ENCODE measurements around the gene SNCA. TPM values are rescaled to one million over a fixed set of nuclear protein-coding genes. Genes with fewer than 3 reads are reported as not detected.

Gene SNCA
- polyA plus RNA-seq, 4 donors, result 0.89 to 12.7 (median 3.1) TPM

DNA sequence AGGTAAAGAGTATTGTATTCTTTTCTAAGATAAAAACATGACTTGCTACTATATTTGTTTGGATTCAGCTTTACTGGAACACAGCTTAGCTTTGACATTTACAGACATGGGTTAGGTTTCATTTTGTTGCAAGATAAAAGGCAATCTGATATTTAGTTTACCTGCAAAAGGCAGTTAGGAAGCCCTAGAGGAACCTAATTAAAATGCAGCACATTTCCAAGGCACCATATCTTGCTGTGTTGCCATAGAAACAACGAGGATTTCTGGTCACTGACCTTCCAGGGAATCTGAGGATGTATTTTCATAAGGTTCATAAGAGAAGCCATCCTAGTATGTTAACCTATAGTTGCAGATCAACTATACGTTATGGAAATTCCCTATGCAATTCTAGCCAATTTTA lies 116.0 kb downstream of the SNCA start:
- Histone ChIP-seq H3K4me1 (ENCODE audit: control insufficient read depth in 3 of 3, insufficient read depth in 2 of 3, low read depth in 1 of 3, low read length in 2 of 3) (no peaks in the 10 kb centered on the region), H3K9me3 (ENCODE audit: control insufficient read depth in 2 of 2, insufficient read depth in 1 of 2, low read depth in 1 of 2, low read length in 1 of 2) (no peaks in the 10 kb centered on the region), H3K4me3 (ENCODE audit: low read depth in 1 of 3, low read length in 3 of 3) (no peak overlapping the region), H3K27me3 (ENCODE audit: control insufficient read depth in 3 of 3, insufficient read depth in 3 of 3, low read length in 3 of 3) (no peaks in the 10 kb centered on the region), H3K36me3 (ENCODE audit: control insufficient read depth in 3 of 3, insufficient read depth in 2 of 3, low read depth in 1 of 3, low read length in 3 of 3) (no peaks in the 10 kb centered on the region), H3K27ac (ENCODE audit: low read depth in 1 of 3, low read length in 2 of 3) (no peak overlapping the region)
- WGBS, 3 donors, result 55 to 70% (median 60%) methylated on average over 2 of the region's 2 CpGs
- DNase-seq (no peak), FAIRE-seq (no peak)

DNA sequence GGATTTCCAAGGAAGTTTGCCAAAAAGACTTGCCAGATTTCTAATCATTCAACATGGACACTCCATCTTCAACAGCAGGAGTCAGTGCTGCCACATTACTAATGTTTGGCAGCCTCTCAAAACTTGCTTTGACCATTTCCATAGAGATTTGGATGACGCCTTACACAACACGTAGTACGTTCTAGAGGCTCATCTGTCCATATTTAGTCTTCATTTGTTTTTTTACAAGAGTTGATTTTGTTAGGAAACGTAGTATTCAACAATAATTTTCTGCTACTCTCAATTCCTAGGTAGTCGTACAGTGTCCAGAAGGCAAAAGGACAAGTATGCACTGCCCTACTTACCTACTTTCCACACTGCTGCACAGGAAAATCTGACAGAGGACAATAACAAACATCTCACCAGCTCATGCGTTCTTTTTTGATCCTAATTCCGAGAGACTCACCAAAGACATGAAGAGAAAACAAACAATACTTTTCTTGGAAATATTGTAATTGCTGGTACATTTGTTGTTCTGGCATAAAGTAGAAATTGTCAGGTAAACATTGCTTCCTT lies 117.3 kb downstream of the SNCA start:
- H3K4me3 ChIP-seq (ENCODE audit: low read depth in 1 of 3, low read length in 3 of 3), result no peak overlapping the region
- no peak for FAIRE-seq
- H3K27me3 ChIP-seq (ENCODE audit: control insufficient read depth in 3 of 3, insufficient read depth in 3 of 3, low read length in 3 of 3), result no peaks in the 10 kb centered on the region
- no peaks in the 10 kb centered on the region for H3K9me3 ChIP-seq (ENCODE audit: control insufficient read depth in 2 of 2, insufficient read depth in 1 of 2, low read depth in 1 of 2, low read length in 1 of 2)
- WGBS, 3 donors, result 86 to 94% (median 92%) methylated on average over 7 of the region's 7 CpGs
- H3K36me3 ChIP-seq (ENCODE audit: control insufficient read depth in 3 of 3, insufficient read depth in 2 of 3, low read depth in 1 of 3, low read length in 3 of 3), result no peaks in the 10 kb centered on the region
- DNase-seq, result no peak
- H3K4me1 ChIP-seq (ENCODE audit: control insufficient read depth in 3 of 3, insufficient read depth in 2 of 3, low read depth in 1 of 3, low read length in 2 of 3), result no peaks in the 10 kb centered on the region
- H3K27ac ChIP-seq (ENCODE audit: low read depth in 1 of 3, low read length in 2 of 3), result no peak overlapping the region

DNA sequence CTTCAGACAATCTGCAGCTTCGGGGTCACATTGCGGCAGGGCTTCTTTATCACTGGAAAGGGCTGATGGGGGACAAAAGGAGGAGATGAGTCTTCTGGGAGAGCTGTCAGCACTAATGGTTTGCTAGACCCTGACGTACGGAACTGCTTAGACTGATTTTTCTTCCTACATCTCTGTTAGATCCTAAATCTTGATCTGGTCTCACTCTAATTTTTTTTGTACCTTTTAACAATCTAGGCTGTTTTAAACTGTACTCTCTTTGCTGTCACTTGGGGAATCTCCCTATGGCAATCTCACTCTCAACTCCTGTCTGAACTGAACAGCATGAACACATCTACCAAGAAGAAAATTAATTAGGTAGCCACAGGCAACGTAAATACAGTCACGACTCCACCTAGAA lies 120.1 kb downstream of the SNCA start:
- 83 to 85% (median 83%) methylated on average over 6 of the region's 6 CpGs for WGBS, 3 donors
- no peak for FAIRE-seq
- H3K27me3 ChIP-seq (ENCODE audit: control insufficient read depth in 3 of 3, insufficient read depth in 3 of 3, low read length in 3 of 3), result no peaks in the 10 kb centered on the region

DNA sequence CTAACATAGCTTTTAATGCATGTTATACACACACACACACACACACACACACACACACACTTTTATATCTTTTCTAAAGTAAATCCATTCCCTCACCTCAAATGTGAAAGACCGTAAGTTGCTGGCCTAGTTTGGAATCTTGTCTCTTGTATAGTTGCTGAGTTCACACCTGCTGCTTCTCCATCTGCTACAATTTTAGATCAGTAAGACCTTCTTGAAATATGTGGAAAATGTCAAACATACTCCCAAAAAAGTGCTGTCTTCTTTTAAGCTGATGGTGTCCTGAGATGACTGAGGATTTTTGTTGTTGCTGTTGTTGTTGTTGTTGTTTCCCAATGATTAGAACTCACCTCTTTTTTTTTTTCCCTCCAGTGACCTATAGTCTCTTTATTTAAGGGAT lies 121.3 kb downstream of the SNCA start:
- Histone ChIP-seq H3K4me1 (ENCODE audit: control insufficient read depth in 3 of 3, insufficient read depth in 2 of 3, low read depth in 1 of 3, low read length in 2 of 3) (no peaks in the 10 kb centered on the region), H3K27me3 (ENCODE audit: control insufficient read depth in 3 of 3, insufficient read depth in 3 of 3, low read length in 3 of 3) (no peaks in the 10 kb centered on the region), H3K36me3 (ENCODE audit: control insufficient read depth in 3 of 3, insufficient read depth in 2 of 3, low read depth in 1 of 3, low read length in 3 of 3) (no peaks in the 10 kb centered on the region), H3K4me3 (ENCODE audit: low read depth in 1 of 3, low read length in 3 of 3) (no peak overlapping the region), H3K27ac (ENCODE audit: low read depth in 1 of 3, low read length in 2 of 3) (no peak overlapping the region), H3K9me3 (ENCODE audit: control insufficient read depth in 2 of 2, insufficient read depth in 1 of 2, low read depth in 1 of 2, low read length in 1 of 2) (no peaks in the 10 kb centered on the region)
- FAIRE-seq (no peak), DNase-seq (no peak)
- 94 to 97% (median 94%) methylated on average over 1 of the region's 1 CpG for WGBS, 3 donors

More for the DNA sequence above, 120.1 kb downstream of the SNCA start:
- H3K36me3 ChIP-seq (ENCODE audit: control insufficient read depth in 3 of 3, insufficient read depth in 2 of 3, low read depth in 1 of 3, low read length in 3 of 3), result no peaks in the 10 kb centered on the region
- H3K9me3 ChIP-seq (ENCODE audit: control insufficient read depth in 2 of 2, insufficient read depth in 1 of 2, low read depth in 1 of 2, low read length in 1 of 2), result no peaks in the 10 kb centered on the region
- H3K4me1 ChIP-seq (ENCODE audit: control insufficient read depth in 3 of 3, insufficient read depth in 2 of 3, low read depth in 1 of 3, low read length in 2 of 3), result no peaks in the 10 kb centered on the region
- no peak for DNase-seq
- no peak overlapping the region for H3K4me3 ChIP-seq (ENCODE audit: low read depth in 1 of 3, low read length in 3 of 3)
- no peak overlapping the region for H3K27ac ChIP-seq (ENCODE audit: low read depth in 1 of 3, low read length in 2 of 3)

DNA sequence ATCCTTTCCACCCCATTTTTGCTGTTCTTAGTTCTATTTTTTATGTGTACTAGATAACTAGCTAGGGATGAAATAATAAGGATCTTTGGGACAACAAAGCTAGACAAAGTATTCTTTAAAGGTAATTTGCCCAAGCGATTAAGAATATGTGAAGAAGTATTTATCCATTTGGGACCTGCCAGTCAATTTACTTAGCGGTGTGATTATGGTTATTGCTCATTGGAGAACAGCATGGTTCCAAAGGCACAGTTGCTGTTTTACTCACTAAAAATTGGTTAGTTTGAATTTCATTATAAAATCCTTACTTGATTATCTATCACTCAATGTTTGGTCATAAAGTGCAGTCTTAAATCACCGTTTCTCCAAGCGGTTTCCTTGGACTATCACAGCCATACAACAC lies 124.1 kb downstream of the SNCA start:
- Histone ChIP-seq H3K36me3 (ENCODE audit: control insufficient read depth in 3 of 3, insufficient read depth in 2 of 3, low read depth in 1 of 3, low read length in 3 of 3) (no peaks in the 10 kb centered on the region), H3K27ac (ENCODE audit: low read depth in 1 of 3, low read length in 2 of 3) (no peak overlapping the region), H3K4me1 (ENCODE audit: control insufficient read depth in 3 of 3, insufficient read depth in 2 of 3, low read depth in 1 of 3, low read length in 2 of 3) (peaks cover 0 to 5% (median 0%) of the 10 kb centered on the region in 3 donors), H3K27me3 (ENCODE audit: control insufficient read depth in 3 of 3, insufficient read depth in 3 of 3, low read length in 3 of 3) (no peaks in the 10 kb centered on the region), H3K9me3 (ENCODE audit: control insufficient read depth in 2 of 2, insufficient read depth in 1 of 2, low read depth in 1 of 2, low read length in 1 of 2) (no peaks in the 10 kb centered on the region), H3K4me3 (ENCODE audit: low read depth in 1 of 3, low read length in 3 of 3) (no peak overlapping the region)
- WGBS, 3 donors, result 93% methylated on average over 4 of the region's 4 CpGs
- no peak for DNase-seq
- FAIRE-seq, result no peak

DNA sequence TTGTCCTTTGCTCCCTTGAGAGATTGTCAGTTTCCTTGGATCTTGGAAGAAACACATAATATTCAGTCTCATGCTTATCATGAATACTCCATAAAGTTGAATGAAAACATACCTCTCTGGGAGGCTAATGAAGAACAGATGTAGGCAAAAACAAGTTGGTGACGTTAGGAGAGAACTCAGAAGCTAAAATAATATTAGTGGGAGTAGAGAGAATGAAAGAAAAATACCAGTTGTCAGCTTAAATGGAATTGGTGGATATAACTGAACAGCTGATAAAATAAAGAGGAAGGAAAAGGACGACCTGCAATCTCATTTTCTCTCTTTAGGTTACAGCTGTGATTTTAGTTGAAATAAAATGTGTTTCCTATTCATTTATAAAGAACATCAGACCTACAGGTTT lies 124.8 kb downstream of the SNCA start:
- Histone ChIP-seq H3K36me3 (ENCODE audit: control insufficient read depth in 3 of 3, insufficient read depth in 2 of 3, low read depth in 1 of 3, low read length in 3 of 3) (no peaks in the 10 kb centered on the region), H3K27me3 (ENCODE audit: control insufficient read depth in 3 of 3, insufficient read depth in 3 of 3, low read length in 3 of 3) (no peaks in the 10 kb centered on the region), H3K4me1 (ENCODE audit: control insufficient read depth in 3 of 3, insufficient read depth in 2 of 3, low read depth in 1 of 3, low read length in 2 of 3) (peaks cover 0 to 5% (median 0%) of the 10 kb centered on the region in 3 donors), H3K27ac (ENCODE audit: low read depth in 1 of 3, low read length in 2 of 3) (no peak overlapping the region), H3K9me3 (ENCODE audit: control insufficient read depth in 2 of 2, insufficient read depth in 1 of 2, low read depth in 1 of 2, low read length in 1 of 2) (no peaks in the 10 kb centered on the region), H3K4me3 (ENCODE audit: low read depth in 1 of 3, low read length in 3 of 3) (no peak overlapping the region)
- FAIRE-seq (no peak), DNase-seq (no peak)
- 32 to 46% (median 37%) methylated on average over 2 of the region's 2 CpGs for WGBS, 3 donors

DNA sequence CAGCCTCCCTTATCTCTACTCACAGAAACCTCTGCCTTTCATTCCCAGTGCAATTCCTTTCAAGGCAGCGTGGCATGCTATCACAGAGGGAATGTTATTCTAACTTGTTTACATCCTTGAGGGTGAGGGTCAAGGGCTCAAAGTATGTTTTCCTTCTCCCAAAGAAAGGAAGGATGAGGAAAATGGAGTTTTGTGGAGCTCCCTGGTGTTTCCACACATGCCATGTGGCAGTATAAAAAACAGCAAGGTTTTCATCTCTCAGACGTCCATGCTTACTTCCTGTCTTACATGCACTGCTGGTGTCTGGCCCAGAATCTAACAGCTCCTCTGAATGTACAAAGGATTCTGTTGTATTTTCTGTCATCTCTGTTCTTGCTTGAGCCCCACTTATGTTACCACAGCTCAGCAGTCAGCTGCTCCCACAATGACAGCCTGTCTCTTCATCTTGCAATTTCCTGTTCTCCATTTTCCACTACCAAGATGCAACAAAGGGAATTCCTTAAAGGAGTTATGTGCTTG lies 128.0 kb downstream of the SNCA start:
- H3K4me1 ChIP-seq (ENCODE audit: control insufficient read depth in 3 of 3, insufficient read depth in 2 of 3, low read depth in 1 of 3, low read length in 2 of 3), result peaks cover 0 to 5% (median 0%) of the 10 kb centered on the region in 3 donors
- H3K36me3 ChIP-seq (ENCODE audit: control insufficient read depth in 3 of 3, insufficient read depth in 2 of 3, low read depth in 1 of 3, low read length in 3 of 3), result no peaks in the 10 kb centered on the region
- peak in 1 of 2 donors; percentile 24 for DNase-seq
- no peaks in the 10 kb centered on the region for H3K9me3 ChIP-seq (ENCODE audit: control insufficient read depth in 2 of 2, insufficient read depth in 1 of 2, low read depth in 1 of 2, low read length in 1 of 2)
- H3K27ac ChIP-seq (ENCODE audit: low read depth in 1 of 3, low read length in 2 of 3), result no peak overlapping the region
- FAIRE-seq, result no peak
- H3K4me3 ChIP-seq (ENCODE audit: low read depth in 1 of 3, low read length in 3 of 3), result no peak overlapping the region
- H3K27me3 ChIP-seq (ENCODE audit: control insufficient read depth in 3 of 3, insufficient read depth in 3 of 3, low read length in 3 of 3), result no peaks in the 10 kb centered on the region
- 18 to 33% (median 19%) methylated on average over 2 of the region's 2 CpGs for WGBS, 3 donors

DNA sequence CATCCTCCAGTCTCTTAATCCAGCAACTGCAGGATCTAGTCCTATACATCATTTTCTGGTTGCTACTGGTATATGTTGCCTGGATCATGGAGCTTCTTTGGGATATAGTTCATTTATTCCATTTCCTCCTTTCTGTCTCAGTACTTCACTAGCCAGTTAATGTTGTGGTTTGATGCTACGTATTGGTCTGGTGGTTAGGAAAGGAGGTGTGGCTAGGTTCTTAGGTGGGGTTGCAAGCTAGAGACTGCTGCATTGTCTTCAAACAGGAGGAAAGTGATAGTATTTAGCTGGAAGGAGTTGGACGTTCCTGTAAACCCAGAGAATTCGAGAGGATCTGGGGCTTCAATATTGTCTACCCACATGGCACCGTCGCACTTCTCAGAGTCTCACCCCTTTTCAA lies 129.5 kb downstream of the SNCA start:
- Histone ChIP-seq H3K4me3 (ENCODE audit: low read depth in 1 of 3, low read length in 3 of 3) (no peak overlapping the region), H3K9me3 (ENCODE audit: control insufficient read depth in 2 of 2, insufficient read depth in 1 of 2, low read depth in 1 of 2, low read length in 1 of 2) (no peaks in the 10 kb centered on the region), H3K4me1 (ENCODE audit: control insufficient read depth in 3 of 3, insufficient read depth in 2 of 3, low read depth in 1 of 3, low read length in 2 of 3) (peaks cover 0 to 5% (median 0%) of the 10 kb centered on the region in 3 donors), H3K36me3 (ENCODE audit: control insufficient read depth in 3 of 3, insufficient read depth in 2 of 3, low read depth in 1 of 3, low read length in 3 of 3) (no peaks in the 10 kb centered on the region), H3K27me3 (ENCODE audit: control insufficient read depth in 3 of 3, insufficient read depth in 3 of 3, low read length in 3 of 3) (no peaks in the 10 kb centered on the region), H3K27ac (ENCODE audit: low read depth in 1 of 3, low read length in 2 of 3) (no peak overlapping the region)
- FAIRE-seq, result no peak
- WGBS, 3 donors, result 86 to 94% (median 86%) methylated on average over 5 of the region's 5 CpGs
- DNase-seq, result no peak
